ENCODE measurements around the gene TMEM184C. TPM values are rescaled to one million over a fixed set of nuclear protein-coding genes. Genes with fewer than 3 reads are reported as not detected.
A peak's percentile ranks its signal among the peaks of the same experiment; 100 is the strongest.

The TMEM184C gene
- total RNA-seq, 1 donor from 2014 or later = 49.8 TPM

- Mint-ChIP-seq H3K4me1 (ENCODE audit: low read depth) (peaks cover 8% of the 10 kb centered on the region), H3K4me3 (ENCODE audit: low read depth) (no peak overlapping the region), H3K9me3 (ENCODE audit: low read depth) (peaks cover 2% of the 10 kb centered on the region), H3K27ac (no peak overlapping the region), H3K36me3 (ENCODE audit: insufficient read depth) (no peaks in the 10 kb centered on the region), H3K27me3 (no peaks in the 10 kb centered on the region)
- no peak for TF ChIP-seq CTCF (IDR thresholded peaks at IDR 0.05; ENCODE audit: unreplicated experiment)
- DNase-seq (ENCODE audit: low spot score, unreplicated experiment) = no peak
These were observed 31.2 kb upstream of the TMEM184C start for GRCh38 chr4:147586032-147586431.

GRCh38 chr4:147586637-147587036 lies 30.6 kb upstream of the TMEM184C start:
- Mint-ChIP-seq H3K4me3 (ENCODE audit: low read depth) (no peak overlapping the region), H3K27me3 (no peaks in the 10 kb centered on the region), H3K9me3 (ENCODE audit: low read depth) (peaks cover 2% of the 10 kb centered on the region), H3K27ac (no peak overlapping the region), H3K4me1 (ENCODE audit: low read depth) (peaks cover 8% of the 10 kb centered on the region), H3K36me3 (ENCODE audit: insufficient read depth) (no peaks in the 10 kb centered on the region)
- no peak for DNase-seq (ENCODE audit: low spot score, unreplicated experiment)
- TF ChIP-seq CTCF (IDR thresholded peaks at IDR 0.05; ENCODE audit: unreplicated experiment) = no peak

- Mint-ChIP-seq H3K4me1 (ENCODE audit: low read depth) (peaks cover 8% of the 10 kb centered on the region), H3K4me3 (ENCODE audit: low read depth) (no peak overlapping the region), H3K36me3 (ENCODE audit: insufficient read depth) (no peaks in the 10 kb centered on the region), H3K27me3 (no peaks in the 10 kb centered on the region), H3K27ac (no peak overlapping the region), H3K9me3 (ENCODE audit: low read depth) (peaks cover 2% of the 10 kb centered on the region)
- no peak for DNase-seq (ENCODE audit: low spot score, unreplicated experiment)
- TF ChIP-seq CTCF (IDR thresholded peaks at IDR 0.05; ENCODE audit: unreplicated experiment) = no peak
These were observed 30.2 kb upstream of the TMEM184C start for GRCh38 chr4:147587041-147587440.

- Mint-ChIP-seq H3K27ac (no peak overlapping the region), H3K4me1 (ENCODE audit: low read depth) (peaks cover 8% of the 10 kb centered on the region), H3K36me3 (ENCODE audit: insufficient read depth) (no peaks in the 10 kb centered on the region), H3K9me3 (ENCODE audit: low read depth) (no peaks in the 10 kb centered on the region), H3K27me3 (no peaks in the 10 kb centered on the region), H3K4me3 (ENCODE audit: low read depth) (no peak overlapping the region)
- no peak for TF ChIP-seq CTCF (IDR thresholded peaks at IDR 0.05; ENCODE audit: unreplicated experiment)
- no peak for DNase-seq (ENCODE audit: low spot score, unreplicated experiment)
These were observed 27.6 kb upstream of the TMEM184C start for GRCh38 chr4:147589586-147589985.

- no peaks in the 10 kb centered on the region for H3K36me3 Mint-ChIP-seq (ENCODE audit: insufficient read depth)
- H3K4me3 Mint-ChIP-seq (ENCODE audit: low read depth) = no peak overlapping the region
- no peaks in the 10 kb centered on the region for H3K9me3 Mint-ChIP-seq (ENCODE audit: low read depth)
- TF ChIP-seq CTCF (IDR thresholded peaks at IDR 0.05; ENCODE audit: unreplicated experiment) = peak; percentile 88
- peak; percentile 44 for DNase-seq (ENCODE audit: low spot score, unreplicated experiment)
- peaks cover 8% of the 10 kb centered on the region for H3K4me1 Mint-ChIP-seq (ENCODE audit: low read depth)
- H3K27ac Mint-ChIP-seq = no peak overlapping the region
- H3K27me3 Mint-ChIP-seq = no peaks in the 10 kb centered on the region
These were observed 26.8 kb upstream of the TMEM184C start for GRCh38 chr4:147590249-147590920.
